ENCODE measurements around the gene NPTXR. TPM values are rescaled to one million over a fixed set of nuclear protein-coding genes. Genes with fewer than 3 reads are reported as not detected.
"Not testable (repeated sequence)": the region's sequence is repeated elsewhere in the genome, so short reads cannot be mapped to it uniquely, and the experiment has no call there.

The NPTXR gene
- total RNA-seq, 1 donor from 2014 or later = 1.6 TPM

DNA sequence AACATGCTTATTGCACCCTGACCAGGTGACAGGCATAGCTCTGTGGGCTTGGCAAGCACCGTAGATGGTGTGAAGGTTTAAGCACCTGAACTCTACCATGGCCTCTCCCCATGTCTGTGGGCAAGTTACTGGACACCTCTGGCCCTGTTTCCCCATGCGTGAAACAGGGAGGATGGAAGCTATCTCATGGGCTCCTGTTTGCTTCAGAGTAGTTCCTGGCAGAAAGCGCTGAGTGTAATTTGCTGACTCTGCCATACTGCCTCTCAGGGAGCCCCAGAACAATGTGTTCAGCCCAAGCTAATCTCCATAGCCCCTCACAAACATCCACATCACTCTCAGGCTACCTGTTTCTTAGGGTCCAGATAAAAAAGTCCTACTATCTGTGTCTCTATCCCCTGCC, 25.8 kb upstream of the NPTXR start:
- intact Hi-C loops (cut with micrococcal nuclease) = loop anchor here (1.0 to 5.0 kb wide), 8 partner anchors 58 to 653 kb away; partner anchors contain the start of genes ATF4 and DNAL4

DNA sequence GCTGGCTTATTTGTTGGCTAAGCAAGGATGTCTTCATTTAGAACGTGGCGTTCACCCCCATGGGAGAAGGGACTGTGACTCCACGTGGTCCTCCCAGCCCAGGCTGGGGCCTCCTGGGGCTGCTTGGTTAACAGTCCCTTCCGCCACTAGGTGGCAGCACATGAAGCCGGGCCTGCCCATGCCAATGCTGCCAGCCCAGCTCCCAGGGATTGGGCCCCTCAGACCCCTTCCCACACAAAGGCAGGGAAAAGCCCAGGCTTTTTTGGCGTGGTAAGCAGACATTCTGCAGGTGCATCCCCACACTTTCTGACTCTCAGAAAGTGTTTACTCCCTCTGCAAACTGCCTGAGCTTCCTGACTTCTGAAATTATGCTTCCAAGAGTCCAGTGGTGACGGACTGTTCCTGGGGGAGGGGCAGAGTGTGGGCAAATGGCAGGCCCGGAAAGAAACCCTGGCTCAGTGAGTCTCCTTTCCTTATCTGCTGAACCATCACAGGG, 25.1 kb upstream of the NPTXR start:
- intact Hi-C loops (cut with micrococcal nuclease) = loop anchor here (1.0 kb wide), 1 partner anchor 104 kb away; no protein-coding TSS in a partner anchor

DNA sequence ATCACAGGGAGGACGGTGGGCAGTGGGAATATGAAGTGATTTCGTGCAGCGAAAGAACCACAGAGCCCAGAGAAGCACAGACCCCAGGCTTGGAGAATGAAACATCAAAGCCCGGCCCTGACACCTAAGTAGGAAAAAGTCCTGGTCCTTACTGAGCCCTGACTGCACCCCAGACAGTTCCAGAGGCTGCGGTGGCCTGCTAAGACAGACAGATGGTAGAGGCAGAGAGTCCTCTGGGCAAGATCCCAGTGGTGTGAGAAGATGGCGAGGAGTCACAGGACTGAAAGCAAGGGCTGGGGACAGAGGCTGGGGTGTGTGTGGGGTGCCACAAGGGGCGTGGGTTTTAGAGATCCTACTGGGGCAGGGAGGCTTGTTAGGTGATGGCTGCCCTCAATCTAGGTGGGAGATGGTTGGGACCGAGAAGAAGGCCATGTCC, 24.5 kb upstream of the NPTXR start:
- intact Hi-C loops (cut with micrococcal nuclease) = no loop called here

DNA sequence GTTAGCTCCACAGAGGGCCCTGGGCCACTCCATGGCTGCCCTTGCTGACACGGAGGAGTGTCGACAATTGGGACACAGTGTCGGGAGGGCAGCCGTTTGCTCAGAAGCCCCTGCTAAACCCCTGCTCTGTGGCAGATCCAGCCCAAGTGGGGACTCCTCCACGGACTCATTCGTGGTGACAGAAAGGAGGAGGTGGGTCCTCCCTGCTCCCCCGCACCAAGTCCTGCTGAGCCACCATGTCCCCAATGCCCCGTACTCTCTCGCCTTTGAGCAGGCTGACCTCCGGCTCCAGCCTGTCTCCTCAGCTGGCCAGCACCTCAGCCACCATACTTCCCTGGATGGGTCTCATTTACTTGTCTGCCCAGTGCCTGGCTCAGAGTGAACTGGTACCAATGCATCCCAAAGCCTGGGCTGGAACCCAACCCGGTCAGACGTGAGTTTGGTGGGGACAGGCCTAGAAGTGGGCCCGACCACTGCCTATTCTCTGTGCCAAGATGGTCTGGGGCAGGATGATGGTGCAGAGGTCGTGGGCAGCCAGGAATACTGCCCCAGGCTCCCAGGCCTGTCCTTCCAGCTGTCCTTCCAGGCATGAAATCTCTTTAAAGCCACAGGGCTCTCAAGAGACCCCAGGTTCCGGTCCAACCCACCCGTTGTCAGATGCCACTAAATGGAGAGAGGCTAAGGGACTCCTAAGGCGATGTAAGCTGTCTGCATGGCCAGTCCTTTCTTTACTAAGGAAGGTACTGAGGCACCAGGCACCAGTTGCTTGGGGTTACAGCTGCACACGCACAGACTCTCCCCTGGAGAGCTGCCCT, 23.9 kb upstream of the NPTXR start:
- intact Hi-C loops (cut with micrococcal nuclease) = no loop called here

DNA sequence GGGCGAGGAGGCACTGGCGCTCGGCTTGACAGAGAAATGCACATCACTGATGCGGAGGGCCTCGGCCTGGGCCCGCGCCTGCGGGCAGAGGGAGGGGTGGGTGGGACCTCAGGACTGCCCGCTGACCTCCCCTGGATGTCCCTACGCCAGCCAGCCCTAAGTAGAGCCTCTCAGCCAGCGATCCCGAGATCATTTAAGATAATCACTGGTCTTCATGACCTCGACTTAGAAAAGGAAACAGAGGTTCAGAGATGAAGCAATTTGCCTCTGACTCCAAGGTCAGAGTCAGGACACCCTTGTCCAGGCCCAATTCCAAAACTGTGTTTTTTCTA, 23.3 kb upstream of the NPTXR start:
- intact Hi-C loops (cut with micrococcal nuclease) = no loop called here

DNA sequence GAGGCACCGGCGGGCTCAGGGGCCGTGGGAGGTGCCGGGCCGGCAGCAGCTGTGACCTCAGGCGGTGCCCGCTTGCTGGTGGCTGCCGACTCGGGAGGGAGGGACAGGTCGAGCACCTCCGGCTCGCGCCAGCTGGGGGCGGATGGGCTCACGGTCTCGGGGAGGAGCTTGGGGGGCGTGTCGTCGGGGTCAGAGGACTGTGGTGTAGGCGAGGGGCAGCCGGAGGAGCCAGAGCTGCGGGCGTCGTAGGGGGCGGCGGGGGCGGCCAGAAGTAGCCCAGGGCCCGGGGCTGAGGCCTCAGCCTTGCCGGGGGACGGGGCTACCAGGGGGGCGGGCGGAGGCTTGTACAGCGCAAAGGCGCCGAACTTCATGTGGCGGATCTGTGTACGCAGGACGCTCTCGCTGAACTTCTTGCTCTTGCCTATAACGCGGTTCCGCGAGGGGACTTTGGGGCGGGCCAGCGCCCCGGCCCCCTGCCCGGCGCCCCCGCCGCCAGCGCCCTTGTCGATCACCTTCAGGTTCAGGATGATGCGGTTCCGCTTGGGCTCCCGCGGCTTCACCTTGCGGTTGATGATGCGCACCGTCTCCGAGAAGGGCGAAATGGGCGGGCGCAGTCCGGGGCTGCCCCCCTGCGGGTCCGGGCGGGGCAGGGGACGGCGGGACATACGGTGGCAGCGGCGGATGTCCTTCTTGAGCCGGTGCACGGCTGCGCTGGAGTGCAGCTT, 22.7 kb upstream of the NPTXR start:
- intact Hi-C loops (cut with micrococcal nuclease) = no loop called here

DNA sequence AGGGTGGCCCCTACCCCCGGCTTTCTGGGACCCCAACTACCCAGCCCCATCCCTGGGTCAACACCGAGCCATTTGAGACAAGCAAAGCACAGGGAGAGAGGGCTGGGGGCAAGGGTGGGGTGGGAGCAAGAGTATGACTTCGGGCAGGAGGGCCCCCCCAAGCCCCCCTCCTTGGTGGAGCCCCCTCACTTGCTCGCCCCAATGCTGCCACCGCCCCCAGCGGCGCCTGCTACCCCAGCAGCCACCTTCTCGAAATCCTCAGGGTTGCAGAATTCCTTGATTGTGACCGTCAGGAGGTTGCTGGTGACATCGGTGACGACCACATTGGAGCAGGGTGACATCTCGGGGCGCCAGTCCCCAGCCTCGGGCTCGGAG, 22.2 kb upstream of the NPTXR start:
- intact Hi-C loops (cut with micrococcal nuclease) = no loop called here

DNA sequence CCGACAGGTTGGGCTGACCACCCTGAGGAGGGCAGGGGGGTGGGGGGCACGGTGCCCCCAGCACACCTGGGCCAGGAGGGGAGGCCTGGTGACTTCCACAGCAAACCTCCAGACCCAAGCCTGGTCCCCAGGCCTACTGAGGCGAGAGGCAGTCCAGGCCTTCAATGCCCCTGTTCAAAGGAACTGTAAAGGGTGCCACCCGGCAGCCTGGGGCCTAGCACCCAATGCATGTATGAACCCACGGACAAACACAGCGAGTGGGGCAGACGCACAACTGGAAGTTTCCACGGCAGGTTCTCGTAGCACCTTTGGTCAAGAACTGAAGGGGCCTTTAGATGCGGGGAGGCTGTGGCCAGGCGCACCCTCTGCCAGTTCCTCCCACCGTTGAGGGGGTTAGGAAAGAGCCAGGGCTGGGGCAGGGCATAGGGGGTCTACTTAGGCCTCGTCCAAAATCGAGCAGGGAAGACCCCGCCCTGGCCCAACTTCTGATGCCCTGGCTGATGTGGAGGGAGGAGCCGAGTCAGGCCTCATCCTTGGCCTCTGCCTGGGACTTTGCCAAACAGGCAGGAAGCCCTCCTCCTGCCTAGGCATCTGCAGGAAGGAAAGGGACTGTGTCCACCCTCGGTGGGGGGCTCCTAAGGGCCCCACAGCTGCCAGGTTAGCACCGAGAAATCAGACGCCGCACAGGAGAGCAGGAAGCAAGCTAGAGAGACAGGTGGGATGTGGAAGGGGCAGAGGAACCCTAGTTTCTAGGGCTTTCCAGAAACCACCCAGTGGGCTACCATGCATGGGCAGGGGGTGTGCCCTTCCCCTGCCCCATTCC, 21.6 kb upstream of the NPTXR start:
- intact Hi-C loops (cut with micrococcal nuclease) = no loop called here

DNA sequence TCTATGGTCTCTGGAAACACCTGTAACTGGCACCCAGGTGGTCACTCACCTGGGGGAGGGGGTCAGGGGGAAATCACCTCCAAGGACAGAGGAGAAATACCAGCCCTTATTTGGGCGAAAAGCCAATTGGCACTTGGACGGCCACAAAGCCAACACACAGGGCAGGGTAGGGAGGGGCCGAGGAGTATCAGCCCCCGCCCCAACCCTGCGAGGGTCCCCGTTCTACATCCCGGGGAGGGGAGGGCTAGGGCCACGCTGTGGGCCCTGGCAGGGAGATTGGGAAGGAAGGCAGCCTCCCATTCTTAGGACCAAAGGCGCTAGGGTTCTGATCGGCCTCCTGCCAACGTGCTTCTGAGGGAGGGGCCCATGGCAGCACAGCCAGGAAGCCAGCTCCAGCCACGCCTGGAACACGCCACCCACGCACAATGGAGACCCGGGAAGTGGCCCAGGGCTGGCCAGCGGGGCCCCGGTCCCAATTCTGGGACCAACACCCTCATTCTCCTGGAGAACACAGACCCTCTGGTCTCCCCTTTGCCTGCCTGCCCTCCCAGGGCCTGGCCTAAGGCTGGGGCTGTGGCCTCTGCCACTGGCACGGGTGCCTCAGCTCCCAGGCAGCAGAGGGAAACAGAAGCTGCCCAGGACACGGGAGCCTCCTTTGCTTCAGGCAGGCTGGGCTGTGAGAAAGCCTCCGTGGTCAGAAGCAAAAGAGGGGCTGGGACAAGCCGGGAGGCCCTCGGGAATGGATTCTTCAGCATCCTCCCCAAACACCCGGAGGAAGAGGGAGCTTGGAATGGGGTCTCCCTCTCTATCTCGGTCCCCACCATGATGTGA, 20.7 kb upstream of the NPTXR start:
- intact Hi-C loops (cut with micrococcal nuclease) = no loop called here

DNA sequence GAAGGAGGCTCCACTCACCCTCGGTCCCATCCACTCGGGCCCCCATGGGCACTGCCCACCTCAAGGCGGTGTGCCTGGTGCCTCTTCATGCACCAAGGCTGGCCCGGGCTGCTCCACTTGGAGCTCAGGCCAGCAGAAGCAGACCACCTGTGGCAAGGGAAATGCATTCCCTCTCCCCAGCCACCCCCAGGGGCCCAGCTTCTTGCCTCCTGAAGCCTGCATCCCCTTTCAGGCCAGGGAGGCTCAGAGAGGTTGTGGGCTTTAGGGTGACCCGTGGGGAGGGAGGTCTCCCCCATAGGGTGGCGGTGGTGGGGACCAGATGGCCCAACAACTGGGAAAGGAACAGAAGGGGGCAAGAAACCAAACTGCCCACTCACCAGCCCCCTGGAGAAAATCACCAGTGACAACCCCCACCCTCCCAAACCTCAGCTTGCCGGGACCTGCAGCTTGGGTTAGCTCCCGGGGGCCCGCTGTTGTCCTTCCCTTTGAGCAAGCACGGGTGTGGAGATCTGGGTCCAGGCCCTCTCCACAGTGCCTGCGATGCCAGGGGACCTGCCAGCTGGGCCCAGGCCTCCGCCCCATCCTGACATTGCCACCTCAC, 19.8 kb upstream of the NPTXR start:
- intact Hi-C loops (cut with micrococcal nuclease) = no loop called here

DNA sequence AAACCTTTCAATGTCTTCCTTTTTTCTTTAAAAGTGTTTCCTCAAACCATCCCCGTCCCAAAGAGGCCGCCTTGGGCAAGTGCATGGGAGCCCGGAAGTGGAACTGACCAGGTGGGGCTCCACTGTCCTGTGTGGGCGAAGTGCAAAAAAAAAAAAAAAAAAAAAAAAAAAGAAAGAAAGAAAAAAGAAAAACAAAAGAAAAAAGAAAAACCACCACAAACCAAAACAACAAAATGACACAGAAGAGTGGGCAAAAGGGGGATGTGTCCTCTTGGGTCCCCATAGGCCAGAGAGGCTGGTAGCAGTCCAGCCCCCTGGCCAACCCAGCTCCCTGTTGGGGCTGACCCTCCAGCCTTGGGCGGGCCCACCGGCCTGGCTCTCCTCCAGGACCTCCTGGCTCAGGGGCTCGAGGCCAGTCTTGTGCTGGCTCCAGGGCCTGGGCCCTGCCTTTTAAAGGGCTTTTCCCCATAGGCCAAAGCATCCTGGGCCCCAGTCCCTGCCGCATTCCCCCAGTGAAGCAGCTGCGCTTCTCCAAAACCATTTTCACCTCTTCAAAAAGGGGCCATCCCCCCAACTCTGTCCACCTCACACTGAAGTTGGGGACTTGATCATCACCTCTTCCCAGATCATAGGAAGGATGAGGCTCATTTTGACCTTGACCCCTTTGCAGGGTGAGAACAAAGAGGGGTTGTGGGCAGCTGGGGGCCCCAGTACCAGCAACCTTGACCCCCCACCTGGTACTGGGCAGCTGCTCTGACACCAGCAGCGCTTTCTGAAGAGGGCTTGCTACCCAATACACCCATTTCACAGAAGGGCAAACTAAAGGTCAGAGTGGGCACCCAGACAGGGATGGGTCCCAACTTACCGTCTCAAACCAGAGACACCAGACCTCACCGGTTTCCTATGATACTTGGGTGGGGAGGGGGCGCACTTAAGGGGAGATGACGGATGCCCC, 18.8 kb upstream of the NPTXR start:
- intact Hi-C loops (cut with micrococcal nuclease) = no loop called here

DNA sequence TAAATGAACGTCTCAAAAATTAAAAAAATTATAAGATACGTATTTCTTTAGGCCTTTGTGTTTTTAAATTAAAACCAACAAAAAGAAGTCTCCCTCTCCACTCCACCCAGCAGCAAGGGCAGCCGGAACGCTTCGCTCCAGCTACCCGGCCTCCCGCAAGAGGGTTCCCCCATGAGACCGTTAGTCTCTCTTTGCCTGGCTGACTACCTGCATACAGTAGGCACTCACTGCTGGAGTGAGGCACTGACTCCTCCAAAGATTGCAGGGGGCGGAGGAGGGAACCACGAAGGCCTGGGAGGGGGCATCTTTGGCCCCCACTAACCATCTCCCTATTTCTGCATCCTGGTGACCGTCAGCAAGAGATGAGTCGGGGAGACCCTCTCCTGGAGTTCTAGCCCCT, 18.1 kb upstream of the NPTXR start:
- intact Hi-C loops (cut with micrococcal nuclease) = no loop called here

DNA sequence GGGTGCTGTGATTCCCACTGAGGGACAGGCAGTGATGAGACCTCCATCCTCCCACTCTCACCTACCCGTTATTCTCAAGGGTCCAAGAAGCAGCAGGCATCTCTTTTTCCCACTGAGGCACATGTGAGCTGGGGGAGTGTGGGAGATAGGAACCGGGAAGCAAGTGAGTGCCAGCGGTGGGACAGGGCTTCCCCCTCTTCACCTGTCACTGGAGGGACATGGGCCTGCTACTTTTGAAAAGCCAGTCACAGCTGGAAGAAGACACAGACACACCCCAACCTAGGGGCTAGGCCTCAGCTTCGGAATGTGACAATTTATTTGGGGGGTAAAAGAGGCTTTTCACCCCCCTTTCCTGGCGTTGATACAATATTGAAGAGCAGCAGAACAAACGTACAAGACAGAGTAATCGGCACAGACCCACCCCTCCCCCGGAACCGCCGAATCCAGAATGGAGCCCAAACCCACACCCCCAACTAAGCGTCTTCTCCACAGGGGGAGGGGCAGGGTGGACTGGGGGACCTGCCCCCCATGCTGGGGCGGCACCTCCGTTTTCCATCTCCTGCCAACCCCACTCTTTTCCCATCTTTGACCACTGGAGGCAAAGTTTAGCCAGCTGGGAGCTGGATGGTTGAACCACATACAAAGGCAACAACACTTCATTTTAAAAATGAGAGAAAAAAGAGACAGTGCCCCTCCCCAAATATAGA, 17.5 kb upstream of the NPTXR start:
- intact Hi-C loops (cut with micrococcal nuclease) = no loop called here

DNA sequence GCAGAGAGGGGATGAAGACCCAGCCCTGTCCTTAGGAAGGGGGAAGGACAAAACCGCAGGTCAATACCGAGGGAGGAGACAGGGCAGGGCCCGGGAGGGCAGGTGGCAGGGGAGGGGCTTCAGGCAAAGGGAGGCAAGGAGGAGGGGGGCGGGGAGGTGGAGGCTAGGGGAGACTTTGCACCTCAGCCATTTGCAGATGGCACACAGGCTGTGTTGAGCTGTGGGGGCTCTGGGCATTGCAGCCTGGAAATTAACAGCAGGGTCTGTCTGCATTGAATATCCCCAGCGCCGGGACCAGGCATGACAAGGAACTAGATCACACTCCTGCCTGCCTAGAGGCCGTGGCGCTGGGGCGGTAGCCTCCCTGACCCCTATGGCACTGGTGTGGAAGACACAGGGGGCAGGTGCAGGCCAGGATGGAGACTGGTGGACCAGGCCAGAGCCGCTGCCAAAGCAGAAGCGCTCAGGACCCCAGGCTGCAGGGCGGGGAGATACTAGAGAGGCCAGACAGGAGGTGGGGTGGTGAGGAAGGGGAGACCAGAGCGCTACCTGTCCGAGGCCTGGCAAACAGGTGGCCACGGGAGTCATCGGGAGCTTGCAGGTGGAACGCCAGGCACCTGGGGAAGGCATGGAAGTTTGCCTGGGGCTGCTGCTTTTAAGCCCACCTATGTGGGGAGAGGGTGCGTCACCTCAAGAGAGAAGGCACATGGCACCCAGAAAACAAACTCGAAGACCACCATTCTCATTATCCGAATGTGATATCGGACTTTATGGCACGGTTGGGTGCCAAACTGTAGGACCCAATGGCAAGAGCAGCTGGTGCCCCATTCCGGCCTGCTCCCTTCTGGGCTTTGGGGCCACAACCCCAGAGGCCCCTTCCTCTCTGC, 16.7 kb upstream of the NPTXR start:
- intact Hi-C loops (cut with micrococcal nuclease) = no loop called here

DNA sequence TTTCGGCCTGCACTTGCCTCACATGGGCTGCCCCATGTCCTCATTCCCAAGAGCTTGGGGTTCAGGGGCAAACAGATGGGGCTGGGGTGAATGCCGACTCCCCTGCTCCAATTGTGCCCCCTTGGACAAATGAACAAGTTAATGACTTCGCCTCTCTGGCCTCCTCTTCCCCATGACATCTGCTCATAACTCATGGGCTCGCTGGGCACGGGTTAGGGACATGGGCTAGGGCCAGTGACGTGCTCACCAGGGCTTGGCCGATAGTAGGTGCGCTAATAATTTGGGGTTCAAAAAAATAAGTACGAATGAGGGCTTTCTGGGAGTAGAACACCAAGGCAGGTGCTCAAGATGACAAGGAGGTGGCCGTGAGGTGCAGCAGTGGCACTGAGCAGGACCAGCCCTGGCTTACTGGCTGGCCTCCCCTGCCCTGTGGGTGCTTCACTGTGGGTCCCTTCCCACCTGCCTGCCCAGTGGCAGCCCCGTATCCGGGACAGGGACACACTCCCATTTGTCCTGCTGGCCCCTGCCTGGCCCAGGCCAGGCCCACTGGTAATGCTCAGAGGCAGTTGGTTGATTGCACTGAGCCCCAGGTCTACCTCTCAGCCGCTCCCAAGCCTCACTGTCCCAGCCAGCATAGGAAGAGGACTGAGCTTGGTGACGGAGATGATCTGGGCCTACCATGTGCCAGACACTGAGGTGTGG, 15.9 kb upstream of the NPTXR start:
- intact Hi-C loops (cut with micrococcal nuclease) = no loop called here

DNA sequence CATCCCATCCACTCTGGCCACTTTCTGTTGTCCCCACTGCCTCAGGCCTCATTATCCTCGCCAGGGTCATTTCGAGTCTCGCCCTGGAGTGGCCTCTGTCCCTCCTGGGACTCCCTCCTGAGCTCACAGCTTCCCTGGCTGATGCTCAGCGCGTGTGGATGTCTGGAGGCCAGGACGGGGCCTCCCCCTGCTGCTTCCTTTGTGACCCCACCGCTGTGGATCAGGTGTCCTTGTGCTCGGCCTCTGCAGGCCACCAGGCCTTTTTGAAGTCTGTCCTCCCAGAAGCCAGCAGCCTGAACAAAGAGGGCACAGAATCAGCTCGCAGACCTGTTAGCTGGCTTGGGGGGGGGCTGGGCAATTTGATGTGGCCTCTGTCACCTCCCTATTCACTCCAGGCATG, 14.7 kb upstream of the NPTXR start:
- intact Hi-C loops (cut with micrococcal nuclease) = no loop called here

DNA sequence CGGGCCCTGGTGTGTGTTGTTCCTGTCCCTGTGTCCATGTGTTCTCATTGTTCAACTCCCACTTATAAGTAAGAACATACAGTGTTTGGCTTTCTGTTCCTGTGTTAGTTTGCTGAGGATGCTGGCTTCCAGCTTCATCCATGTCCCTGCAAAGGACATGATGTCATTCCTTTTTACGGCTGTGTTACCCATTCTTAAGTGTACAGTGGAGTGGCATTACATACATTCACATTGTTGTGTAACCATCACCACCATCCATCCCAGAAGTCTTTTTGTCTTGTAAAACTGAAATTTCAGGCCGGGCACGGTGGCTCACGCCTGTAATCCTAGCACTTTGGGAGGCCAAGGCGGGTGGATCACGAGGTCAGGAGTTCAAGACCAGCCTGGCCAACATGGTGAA, 10.6 kb upstream of the NPTXR start:
- intact Hi-C loops (cut with micrococcal nuclease) = not testable (repeated sequence)
